Measurements from ENCODE around the gene ITPR1. TPM values are rescaled to one million over a fixed set of nuclear protein-coding genes. Genes with fewer than 3 reads are reported as not detected.

Gene ITPR1
- polyA plus RNA-seq, 1 of the 3 experiments (the other 2 are of a cell fraction): 5.9 TPM

GRCh38 chr3:4850928-4851265, 357.7 kb downstream of the ITPR1 start:
- H4K20me1 ChIP-seq (ENCODE audit: insufficient read depth): no peaks in the 10 kb centered on the region
- H3K36me3 ChIP-seq (replicated peaks in 1 of 2; ENCODE audit: control insufficient read depth in 1 of 2, insufficient read depth in 2 of 2, low read length in 1 of 2): no peaks in the 10 kb centered on the region
- no peak overlapping the region for H2AFZ ChIP-seq (ENCODE audit: low read depth)
- WGBS (ENCODE audit: low lambda C conversion rate): 91% methylated on average over 3 of the region's 3 CpGs
- no peak overlapping the region for H3K4me3 ChIP-seq (ENCODE audit: low read depth in 2 of 2, low read length in 1 of 2)
- no peaks in the 10 kb centered on the region for H3K27me3 ChIP-seq (ENCODE audit: insufficient read depth)
- ChIA-PET CTCF (no interaction called here), POLR2A (no interaction called here)
- no peak overlapping the region for H3K4me2 ChIP-seq
- peaks cover 0 to 14% of the 10 kb centered on the region in 2 experiments; a peak in 2 of 4 replicates for H3K4me1 ChIP-seq (ENCODE audit: control insufficient read depth in 1 of 2, insufficient read depth in 2 of 2, low read depth in 1 of 2, low read length in 1 of 2)
- no peaks in the 10 kb centered on the region for H3K9me2 ChIP-seq
- no peak overlapping the region for H3K27ac ChIP-seq (ENCODE audit: low read depth in 2 of 2, low read length in 1 of 2)
- no peaks in the 10 kb centered on the region for H3K79me2 ChIP-seq (ENCODE audit: insufficient read depth)
- no peaks in the 10 kb centered on the region for H3K9me3 ChIP-seq
- H3K9ac ChIP-seq: no peak overlapping the region
- no peaks in the 10 kb centered on the region for H3F3A ChIP-seq (replicated peaks; ENCODE audit: insufficient read depth)
- no peak for DNase-seq
- TF ChIP-seq FOSL2 (IDR thresholded peaks at IDR 0.05; ENCODE audit: borderline replicate concordance, low read depth) (no peak), REST (IDR thresholded peaks at IDR 0.05; ENCODE audit: low read depth, low read length) (no peak), ELF1 (IDR thresholded peaks at IDR 0.05) (no peak), SIN3A (IDR thresholded peaks at IDR 0.05; ENCODE audit: borderline replicate concordance, low read depth, low read length) (no peak), RFX5 (IDR thresholded peaks at IDR 0.05; ENCODE audit: low read length) (no peak), POLR2AphosphoS5 (IDR thresholded peaks at IDR 0.05; ENCODE audit: low read depth, low read length) (no peak), CTCF (IDR thresholded peaks at IDR 0.05) (no peak), MAX (IDR thresholded peaks at IDR 0.05; ENCODE audit: low read depth) (no peak), MEF2A (IDR thresholded peaks at IDR 0.05; ENCODE audit: borderline replicate concordance, low read depth) (no peak), SMC3 (IDR thresholded peaks at IDR 0.05; ENCODE audit: low read depth, low read length) (no peak), FOXJ3 (CRISPR knock-in tag; IDR thresholded peaks at IDR 0.05) (no peak), RXRA (IDR thresholded peaks at IDR 0.05; ENCODE audit: borderline replicate concordance, low read depth) (no peak), PBX3 (IDR thresholded peaks at IDR 0.05) (no peak), RAD21 (IDR thresholded peaks at IDR 0.05; ENCODE audit: low read length) (no peak), ZBTB33 (IDR thresholded peaks at IDR 0.05; ENCODE audit: borderline replicate concordance, low read depth) (no peak), TCF12 (IDR thresholded peaks at IDR 0.05) (no peak)

Measured in SK-N-SH (cell line).